ENCODE measurements around the gene TMEM51. TPM values are rescaled to one million over a fixed set of nuclear protein-coding genes. Genes with fewer than 3 reads are reported as not detected.

The TMEM51 gene
- total and polyA plus RNA-seq, 2 donors (not counting 1 experiment from before 2014, with no cell fraction given), result 0.06 to 0.30 TPM

GRCh38 chr1:15124362-15125100 lies 29.0 kb upstream of the TMEM51 start:
- H3K27ac Mint-ChIP-seq, result no peak overlapping the region
- H3K4me1 Mint-ChIP-seq, result no peaks in the 10 kb centered on the region

More at GRCh38 chr1:15124362-15125100, 29.0 kb upstream of the TMEM51 start:
- Histone ChIP-seq H2AFZ (ENCODE audit: insufficient read depth, low read depth, low read length, poor library complexity, severe bottlenecking) (no peak overlapping the region), H3K4me3 (ENCODE audit: control extremely low read depth in 1 of 5, extremely low read depth in 1 of 5, insufficient read depth in 1 of 5, low read depth in 2 of 5, low read length in 4 of 5) (no peak overlapping the region), H3K9me3 (ENCODE audit: control extremely low read depth in 1 of 3, control insufficient read depth in 2 of 3, insufficient read depth in 1 of 3, low read length in 2 of 3) (peaks cover 0 to 5% (median 0%) of the 10 kb centered on the region in 3 donors), H3K79me2 (ENCODE audit: control insufficient read depth, insufficient read depth, low read length) (no peaks in the 10 kb centered on the region), H3K36me3 (replicated peaks in 1 of 2; ENCODE audit: control extremely low read depth in 1 of 2, control insufficient read depth in 1 of 2, extremely low read depth in 1 of 2, insufficient read depth in 2 of 2, low read length in 1 of 2) (no peaks in the 10 kb centered on the region), H3K27ac (ENCODE audit: low read length in 2 of 2) (no peak overlapping the region), H3K4me1 (ENCODE audit: control insufficient read depth in 2 of 2, insufficient read depth in 2 of 2, low read length in 2 of 2) (no peaks in the 10 kb centered on the region), H3K4me2 (replicated peaks; ENCODE audit: low read depth, low read length, poor library complexity, severe bottlenecking) (no peak overlapping the region), H3K27me3 (replicated peaks in 1 of 4; ENCODE audit: control extremely low read depth in 1 of 4, control insufficient read depth in 3 of 4, insufficient read depth in 4 of 4, low read length in 3 of 4) (peaks cover 0 to 15% (median 2%) of the 10 kb centered on the region in 4 experiments), H4K20me1 (ENCODE audit: control insufficient read depth, insufficient read depth, low read length, poor library complexity, severe bottlenecking) (no peaks in the 10 kb centered on the region), H3K9ac (ENCODE audit: low read length) (no peak overlapping the region)
- H3K9me3 Mint-ChIP-seq (ENCODE audit: insufficient read depth), result no peaks in the 10 kb centered on the region
- H3K27me3 Mint-ChIP-seq, result peaks cover 5% of the 10 kb centered on the region
- ChIA-PET CTCF (no interaction called here), POLR2A (no interaction called here)
- DNase-seq (no peak), ATAC-seq (ENCODE audit: low read depth) (no peak)
- TF ChIP-seq EZH2 (IDR thresholded peaks at IDR 0.05; ENCODE audit: borderline replicate concordance, insufficient read depth, low read depth, low read length, poor library complexity, severe bottlenecking), result no peak
- TF ChIP-seq CTCF (IDR thresholded peaks at IDR 0.05), result no peak
- H3K4me3 Mint-ChIP-seq, result no peak overlapping the region
- WGBS (ENCODE audit: insufficient coverage), result 89% methylated on average over 18 of the region's 25 CpGs
- intact Hi-C loops (cut with micrococcal nuclease), result no loop called here
